ENCODE data around the gene RAB7B.

The RAB7B gene

GRCh38 chr1:206039046-206039973 is 36.1 kb upstream of the RAB7B start:
- no peak for TF ChIP-seq REST (IDR thresholded peaks at IDR 0.05; ENCODE audit: insufficient read depth in 1 of 2, low read depth in 2 of 2, low read length in 2 of 2)
- TF ChIP-seq SIN3A (IDR thresholded peaks at IDR 0.05; ENCODE audit: borderline replicate concordance, insufficient read depth, low read length), result no peak
- TF ChIP-seq POLR2AphosphoS5 (IDR thresholded peaks at IDR 0.05; ENCODE audit: low read depth, low read length), result no peak
- no peak for TF ChIP-seq FOXP2 (optimal IDR thresholded peaks at IDR 0.05; ENCODE audit: borderline replicate concordance, extremely low read depth, extremely low read length, insufficient read depth)
- no peak for TF ChIP-seq TAF1 (IDR thresholded peaks at IDR 0.05; ENCODE audit: borderline replicate concordance, insufficient read depth, low read length)

GRCh38 chr1:206037581-206037980 is 34.4 kb upstream of the RAB7B start:
- TF ChIP-seq FOXP2 (optimal IDR thresholded peaks at IDR 0.05; ENCODE audit: borderline replicate concordance, extremely low read depth, extremely low read length, insufficient read depth) (no peak), POLR2AphosphoS5 (IDR thresholded peaks at IDR 0.05; ENCODE audit: low read depth, low read length) (no peak), SIN3A (IDR thresholded peaks at IDR 0.05; ENCODE audit: borderline replicate concordance, insufficient read depth, low read length) (no peak), TAF1 (IDR thresholded peaks at IDR 0.05; ENCODE audit: borderline replicate concordance, insufficient read depth, low read length) (no peak)

GRCh38 chr1:206036663-206037455 is 33.7 kb upstream of the RAB7B start:
- no peak for TF ChIP-seq POLR2AphosphoS5 (IDR thresholded peaks at IDR 0.05; ENCODE audit: low read depth, low read length)
- no peak for TF ChIP-seq TAF1 (IDR thresholded peaks at IDR 0.05; ENCODE audit: borderline replicate concordance, insufficient read depth, low read length)
- no peak for TF ChIP-seq FOXP2 (optimal IDR thresholded peaks at IDR 0.05; ENCODE audit: borderline replicate concordance, extremely low read depth, extremely low read length, insufficient read depth)
- TF ChIP-seq SIN3A (IDR thresholded peaks at IDR 0.05; ENCODE audit: borderline replicate concordance, insufficient read depth, low read length), result no peak
- TF ChIP-seq REST (IDR thresholded peaks at IDR 0.05; ENCODE audit: insufficient read depth in 1 of 2, low read depth in 2 of 2, low read length in 2 of 2), result no peak

- TF ChIP-seq POLR2AphosphoS5 (IDR thresholded peaks at IDR 0.05; ENCODE audit: low read depth, low read length), result no peak
- TF ChIP-seq SIN3A (IDR thresholded peaks at IDR 0.05; ENCODE audit: borderline replicate concordance, insufficient read depth, low read length), result no peak
- no peak for TF ChIP-seq TAF1 (IDR thresholded peaks at IDR 0.05; ENCODE audit: borderline replicate concordance, insufficient read depth, low read length)
- TF ChIP-seq FOXP2 (optimal IDR thresholded peaks at IDR 0.05; ENCODE audit: borderline replicate concordance, extremely low read depth, extremely low read length, insufficient read depth), result no peak
- TF ChIP-seq REST (IDR thresholded peaks at IDR 0.05; ENCODE audit: insufficient read depth in 1 of 2, low read depth in 2 of 2, low read length in 2 of 2), result no peak
These were observed 31.8 kb upstream of the RAB7B start for GRCh38 chr1:206035027-206035426.

GRCh38 chr1:206032380-206033140 is 29.4 kb upstream of the RAB7B start:
- TF ChIP-seq REST (IDR thresholded peaks at IDR 0.05; ENCODE audit: insufficient read depth in 1 of 2, low read depth in 2 of 2, low read length in 2 of 2) (no peak), TAF1 (IDR thresholded peaks at IDR 0.05; ENCODE audit: borderline replicate concordance, insufficient read depth, low read length) (no peak), SIN3A (IDR thresholded peaks at IDR 0.05; ENCODE audit: borderline replicate concordance, insufficient read depth, low read length) (no peak), POLR2AphosphoS5 (IDR thresholded peaks at IDR 0.05; ENCODE audit: low read depth, low read length) (no peak), FOXP2 (optimal IDR thresholded peaks at IDR 0.05; ENCODE audit: borderline replicate concordance, extremely low read depth, extremely low read length, insufficient read depth) (no peak)
